ENCODE results near the gene MEST. TPM values are rescaled to one million over a fixed set of nuclear protein-coding genes. Genes with fewer than 3 reads are reported as not detected.
"Not testable (repeated sequence)": the region's sequence is repeated elsewhere in the genome, so short reads cannot be mapped to it uniquely, and the experiment has no call there.

The MEST gene
- polyA plus RNA-seq, 3 donors: 682 to 779 (median 773) TPM

- DNase-seq (ENCODE audit: low read depth in 3 of 3, low spot score in 2 of 3): no peak
Observed at GRCh38 chr7:130481898-130482297, 10.0 kb upstream of the MEST start.

DNA sequence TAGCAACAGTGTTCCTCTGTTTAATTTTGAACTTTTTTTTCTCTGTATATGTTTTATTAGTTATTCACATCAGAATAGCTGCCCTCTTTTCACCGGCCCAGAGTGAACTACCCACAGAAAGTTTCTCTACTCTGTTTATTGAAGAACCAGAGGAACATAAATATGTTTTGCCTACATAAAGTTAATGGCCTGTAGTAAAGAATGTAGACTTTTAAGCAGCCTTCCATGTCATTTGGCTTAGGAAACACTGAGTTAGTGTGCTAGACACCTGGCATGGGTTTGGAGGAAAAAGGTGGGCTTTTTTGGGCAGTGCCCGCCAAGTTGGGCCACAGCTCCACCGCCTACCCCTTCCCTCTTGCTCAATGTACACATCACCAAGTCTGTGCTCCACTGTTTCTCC is 8.9 kb upstream of the MEST start:
- no peak for DNase-seq (ENCODE audit: low read depth in 3 of 3, low spot score in 2 of 3)

GRCh38 chr7:130485734-130486113 is 6.2 kb upstream of the MEST start:
- no peak for DNase-seq (ENCODE audit: low read depth in 3 of 3, low spot score in 2 of 3)

DNA sequence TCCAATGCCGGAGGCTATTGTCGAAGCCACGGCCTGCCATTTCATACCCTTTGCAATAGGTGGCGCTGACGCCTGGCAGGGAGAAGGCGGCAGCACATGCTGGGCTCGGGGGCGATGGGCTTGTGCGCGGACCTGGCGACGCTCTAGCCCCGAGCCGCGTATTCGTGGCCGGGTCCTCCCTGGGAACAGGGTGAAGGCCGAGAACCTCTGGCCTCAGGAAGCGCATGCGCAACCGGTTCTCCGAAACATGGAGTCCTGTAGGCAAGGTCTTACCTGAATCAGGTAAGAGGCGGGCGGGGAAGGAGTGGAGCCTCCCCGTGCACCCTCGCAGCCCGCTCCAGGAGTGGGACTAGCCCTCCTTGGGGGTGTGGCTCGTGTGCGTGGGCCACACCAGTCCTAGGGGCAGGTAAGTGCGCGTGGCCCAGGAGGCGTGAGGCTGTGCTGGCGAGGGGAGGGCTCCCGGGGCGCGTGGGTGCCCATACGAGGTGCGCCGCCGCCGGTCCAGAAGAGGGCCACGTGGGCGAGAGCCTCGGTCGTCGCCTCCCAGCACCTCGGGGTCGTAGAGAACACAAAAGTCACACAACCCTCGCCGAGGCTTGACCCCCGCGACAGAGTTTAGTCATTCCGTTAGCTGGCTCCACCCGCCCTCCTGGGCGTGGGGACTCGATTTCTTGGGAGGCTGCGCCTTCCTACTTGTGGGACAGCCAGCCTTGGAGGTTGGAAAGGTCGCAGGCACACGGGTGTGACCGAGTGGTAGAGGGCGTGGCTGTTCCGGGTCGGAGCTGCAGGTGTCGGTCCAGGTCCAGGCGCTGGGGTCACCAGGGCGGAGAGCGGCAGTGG is 5.6 kb upstream of the MEST start:
- no peak for DNase-seq (ENCODE audit: low read depth in 3 of 3, low spot score in 2 of 3)

DNA sequence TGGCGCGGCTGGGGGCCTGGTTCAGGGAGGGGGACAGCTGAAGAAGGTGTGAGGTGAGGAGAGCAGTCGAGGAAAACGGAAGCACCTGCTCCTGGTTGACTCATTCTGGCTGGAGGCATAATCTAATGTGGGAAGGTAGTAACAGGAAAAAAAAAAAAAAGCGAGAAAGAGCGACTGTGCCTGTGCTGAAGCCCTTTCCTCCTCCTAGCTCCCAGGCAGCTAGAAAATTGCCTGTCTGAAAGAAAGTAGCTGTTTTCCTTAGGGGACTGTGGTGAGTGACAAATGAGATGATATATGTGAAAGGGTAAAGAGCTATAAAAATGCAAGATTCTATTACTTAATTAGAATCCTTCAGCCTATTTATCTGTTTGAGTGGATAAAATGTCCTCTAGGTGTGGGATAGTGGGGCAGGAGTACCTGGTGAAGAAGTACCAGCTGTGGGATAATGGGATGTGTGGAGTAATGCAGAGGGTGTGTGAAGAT is 4.9 kb upstream of the MEST start:
- no peak for DNase-seq (ENCODE audit: low read depth in 3 of 3, low spot score in 2 of 3)

GRCh38 chr7:130488392-130489139 is 3.3 kb upstream of the MEST start:
- DNase-seq (ENCODE audit: low read depth in 3 of 3, low spot score in 2 of 3): no peak

DNA sequence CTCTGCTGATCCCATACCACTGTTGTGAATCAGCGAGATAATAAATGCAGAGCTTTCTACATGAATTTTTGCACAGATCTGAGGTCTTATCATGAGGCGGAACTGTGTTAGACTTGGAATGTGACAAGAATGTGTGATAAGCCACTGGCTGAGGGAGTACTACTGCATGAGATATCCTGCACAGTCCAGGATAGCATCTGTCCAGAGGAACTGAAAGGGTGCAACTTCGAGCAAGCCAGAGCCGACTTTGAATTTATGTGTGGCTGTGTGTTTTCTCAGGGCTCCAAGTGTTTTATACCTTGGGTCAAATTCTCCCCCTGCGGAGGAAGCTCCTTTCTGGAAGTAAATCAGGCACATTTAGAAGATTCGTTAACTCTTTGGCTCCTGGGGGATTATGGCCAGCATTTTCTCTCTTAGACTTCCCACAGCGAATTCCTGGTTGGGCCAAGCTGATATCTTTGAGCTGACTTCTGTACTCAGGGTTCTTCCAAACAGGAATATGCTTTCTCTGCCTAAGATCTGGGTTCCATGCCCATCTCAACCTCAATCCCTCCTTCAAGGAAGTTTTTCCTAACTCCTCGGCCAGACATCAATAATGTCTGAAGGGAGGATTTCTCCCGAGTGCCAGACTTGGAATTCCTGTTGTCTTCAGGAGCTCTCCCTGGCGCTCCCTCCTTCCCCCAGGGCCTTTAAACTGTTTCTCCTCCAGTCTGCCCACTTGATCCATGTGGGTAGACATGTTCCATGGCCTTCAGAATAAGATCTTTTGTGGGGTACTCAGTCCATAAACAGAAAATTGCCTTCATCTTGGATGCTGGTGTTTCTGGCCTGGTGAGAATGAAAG is 2.5 kb upstream of the MEST start:
- DNase-seq (ENCODE audit: low read depth in 3 of 3, low spot score in 2 of 3): no peak

DNA sequence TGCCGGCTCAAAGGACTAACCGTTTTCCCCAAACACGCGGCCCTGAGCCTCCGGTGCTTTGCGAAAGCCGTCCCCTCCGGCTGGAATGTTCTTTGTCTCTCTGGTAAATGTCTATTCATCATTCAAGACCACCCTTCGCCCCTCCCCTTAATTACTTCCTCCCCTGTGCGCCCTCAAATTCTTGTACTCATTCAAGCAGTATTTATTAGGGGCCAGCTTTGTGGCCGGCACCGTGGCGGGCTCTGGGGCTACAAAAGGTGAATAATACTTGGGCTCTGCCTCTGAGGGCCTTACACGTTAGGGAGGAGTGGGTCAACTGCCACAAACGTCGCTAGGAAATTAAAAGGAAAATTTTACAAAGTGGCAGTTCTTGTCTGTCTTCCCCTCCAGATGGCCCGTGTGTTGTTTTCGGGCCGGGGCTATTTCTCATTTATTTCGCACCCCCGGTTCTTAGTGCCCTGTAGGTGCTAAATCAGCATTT is 1.5 kb upstream of the MEST start:
- DNase-seq (ENCODE audit: low read depth in 3 of 3, low spot score in 2 of 3): no peak

DNA sequence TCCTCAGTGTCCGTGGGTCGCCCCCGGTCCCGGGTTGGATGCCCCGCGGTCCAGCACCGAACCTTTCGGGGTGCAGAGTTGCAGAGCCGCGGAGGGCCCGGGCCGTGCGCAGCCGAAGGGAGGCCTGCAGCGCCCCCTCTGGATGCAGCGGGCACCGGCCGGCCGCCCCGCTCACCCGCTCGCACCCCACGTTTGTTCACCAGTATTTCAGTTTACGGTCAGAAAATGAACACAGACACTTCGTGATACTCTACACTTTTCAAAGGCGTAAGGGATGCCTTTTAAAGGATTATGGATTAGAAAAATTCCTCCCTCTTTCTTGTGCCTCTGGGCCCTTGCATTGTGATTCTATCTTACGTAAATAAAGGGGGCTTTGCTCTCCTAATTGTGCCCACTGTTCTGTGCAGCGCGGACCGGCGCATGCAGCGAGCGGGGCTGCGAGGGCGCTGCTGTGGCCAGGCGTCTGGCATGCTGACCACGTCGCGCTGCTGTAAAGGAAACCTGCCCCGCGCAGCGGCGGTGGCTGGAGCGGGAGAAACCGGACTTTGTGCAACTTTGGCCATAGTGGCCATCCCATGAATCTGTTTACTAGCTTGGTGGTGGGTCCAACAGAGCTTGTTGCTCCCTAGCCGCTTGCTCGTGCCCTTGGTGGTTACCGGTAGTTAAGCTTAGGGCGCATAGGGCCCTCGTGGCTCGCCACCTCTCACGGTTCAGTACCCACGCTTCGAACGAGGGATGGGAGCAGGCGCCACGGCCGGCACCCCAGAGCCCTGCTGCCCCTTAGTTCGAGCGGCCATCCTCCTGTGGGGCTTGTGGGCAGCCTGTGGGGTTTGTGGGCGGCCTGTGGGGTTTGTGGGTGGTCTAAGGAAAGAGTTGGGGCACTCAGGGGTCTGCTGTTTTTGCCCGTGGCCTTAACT is 739 bp upstream of the MEST start:
- no peak for DNase-seq (ENCODE audit: low read depth in 3 of 3, low spot score in 2 of 3)

DNA sequence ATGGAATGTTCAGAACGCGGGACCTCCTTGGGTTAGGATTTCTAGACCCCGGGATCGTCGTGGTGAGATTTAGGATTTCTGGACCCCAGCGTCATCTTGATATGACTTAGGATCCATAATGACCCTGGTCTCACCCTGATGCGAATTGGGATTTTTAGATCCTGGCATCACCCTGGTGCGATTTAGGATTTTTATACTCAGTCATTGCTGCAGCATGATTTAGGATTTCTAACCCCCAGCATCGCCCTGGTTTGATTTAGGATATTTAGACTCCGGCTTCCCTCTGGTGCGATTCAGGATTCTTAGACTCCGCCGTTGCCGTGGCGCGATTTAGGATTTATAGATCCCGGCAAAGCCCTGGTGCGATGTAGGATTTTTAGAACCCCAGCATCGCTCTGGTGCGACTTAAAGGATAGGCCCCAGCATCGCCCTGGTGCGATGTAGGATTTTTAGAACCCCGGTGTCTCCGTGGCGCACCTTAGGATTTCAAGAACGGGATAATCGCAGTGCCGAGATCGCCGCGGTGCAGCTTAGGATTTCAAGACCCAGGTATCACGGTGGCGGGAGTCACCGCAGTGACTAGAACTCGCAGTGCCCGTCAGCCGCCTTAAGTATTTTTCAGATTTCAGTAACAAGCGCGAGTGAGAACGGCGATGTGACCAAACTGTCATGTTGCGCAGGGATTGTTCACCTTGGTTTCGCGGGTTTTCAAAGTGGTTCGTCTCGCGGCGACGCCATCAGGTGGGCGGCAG is 814 bp downstream of the MEST start:
- no peak for DNase-seq (ENCODE audit: low read depth in 3 of 3, low spot score in 2 of 3)

- no peak for DNase-seq (ENCODE audit: low read depth in 3 of 3, low spot score in 2 of 3)
Observed at GRCh38 chr7:130493275-130493873, 1.5 kb downstream of the MEST start.

DNA sequence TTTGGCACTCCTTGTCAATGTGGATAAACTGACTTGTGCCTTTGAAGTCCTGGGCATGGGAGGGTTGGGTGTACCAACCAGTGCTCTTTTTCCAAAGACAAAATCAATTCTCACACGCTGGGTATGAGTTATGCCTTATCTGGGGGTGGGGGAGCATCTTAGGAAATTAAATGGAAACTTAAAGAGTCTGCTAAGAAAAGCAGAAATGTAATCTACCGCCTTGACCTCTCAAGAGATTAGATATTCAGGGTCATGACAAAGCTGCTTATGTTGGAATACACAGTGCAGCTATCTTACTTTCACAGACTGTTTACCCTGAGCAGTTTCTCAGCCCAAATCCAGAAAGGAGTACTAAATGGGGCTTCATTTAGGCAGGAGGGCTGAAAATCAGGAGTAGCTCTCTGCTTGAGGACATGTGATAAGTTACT is 2.6 kb downstream of the MEST start:
- DNase-seq (ENCODE audit: low read depth in 3 of 3, low spot score in 2 of 3): no peak

DNA sequence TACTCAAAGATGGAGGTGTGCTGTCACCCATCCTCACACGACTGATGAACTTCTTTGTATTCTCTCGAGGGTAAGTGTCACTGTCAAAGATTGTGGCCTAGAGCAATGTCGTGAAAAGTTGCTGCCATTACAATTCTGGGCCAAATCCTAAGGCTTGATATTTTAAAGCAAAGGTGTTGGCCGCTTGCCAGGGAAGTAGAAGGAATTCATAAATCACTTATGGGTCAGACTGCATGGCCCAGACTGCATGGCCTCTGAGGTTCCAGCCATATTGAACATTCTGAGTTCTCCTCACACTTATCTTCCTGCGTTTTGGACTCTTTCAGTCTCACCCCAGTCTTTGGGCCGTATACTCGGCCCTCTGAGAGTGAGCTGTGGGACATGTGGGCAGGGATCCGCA is 8.6 kb downstream of the MEST start:
- no peak for DNase-seq (ENCODE audit: low read depth in 3 of 3, low spot score in 2 of 3)

DNA sequence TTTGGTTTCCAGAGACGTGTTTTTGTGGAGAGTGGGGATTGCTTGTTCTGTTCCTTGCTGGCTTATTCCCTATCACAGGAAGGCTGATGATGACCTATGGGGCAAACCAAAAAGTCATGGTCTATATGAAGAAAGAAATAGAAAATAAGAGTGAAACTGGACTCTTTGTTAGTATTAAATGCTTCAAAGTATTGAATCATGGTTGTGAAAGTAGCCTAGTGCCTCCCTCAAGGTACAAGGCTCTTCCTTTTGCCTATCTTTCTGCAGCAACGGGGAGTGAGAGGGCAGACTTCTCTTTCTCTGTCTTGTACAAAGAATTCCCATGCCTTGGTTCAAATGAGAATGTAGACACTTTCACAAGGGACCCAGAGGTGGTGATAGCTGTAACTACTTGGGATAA is 9.0 kb downstream of the MEST start:
- no peak for DNase-seq (ENCODE audit: low read depth in 3 of 3, low spot score in 2 of 3)

GRCh38 chr7:130505753-130506152 is 13.9 kb downstream of the MEST start:
- DNase-seq (ENCODE audit: low read depth in 3 of 3, low spot score in 2 of 3): no peak

- DNase-seq (ENCODE audit: low read depth in 3 of 3, low spot score in 2 of 3): no peak
Observed at GRCh38 chr7:130506358-130506757, 14.5 kb downstream of the MEST start.

- not testable (repeated sequence) for DNase-seq (ENCODE audit: low read depth in 3 of 3, low spot score in 2 of 3)
Observed at GRCh38 chr7:130512038-130512437, 20.2 kb downstream of the MEST start.

GRCh38 chr7:130513447-130513846 is 21.6 kb downstream of the MEST start:
- no peak for DNase-seq (ENCODE audit: low read depth in 3 of 3, low spot score in 2 of 3)
